HFFc6 (cell line): Measurements from ENCODE around the gene KRTAP20-4. TPM values are rescaled to one million over a fixed set of nuclear protein-coding genes. Genes with fewer than 3 reads are reported as not detected.

Experiments used
- DNase-seq: peaks from one replicate; pipeline ENCODE4 v3.0.0-alpha.2; 2018
- H3K27ac Mint-ChIP-seq: 2 replicates; pipeline ENCODE4 v1.8.0; 2020; ENCODE audit warnings: mild to moderate bottlenecking, mixed read lengths
- H3K27me3 Mint-ChIP-seq: 2 replicates; pipeline ENCODE4 v1.8.0; 2021; ENCODE audit warnings: mild to moderate bottlenecking, moderate library complexity, mixed read lengths; ENCODE audit not compliant: insufficient read depth
- H3K36me3 Mint-ChIP-seq: 2 replicates; pipeline ENCODE4 v1.8.0; 2021; ENCODE audit warnings: low read depth, mixed read lengths
- H3K4me1 Mint-ChIP-seq: 2 replicates; pipeline ENCODE4 v1.8.0; 2020; ENCODE audit warnings: low read depth, mixed read lengths
- H3K4me3 Mint-ChIP-seq: 2 replicates; pipeline ENCODE4 v1.8.0; 2020; ENCODE audit warnings: mild to moderate bottlenecking, moderate library complexity, mixed read lengths
- H3K9me3 Mint-ChIP-seq: 2 replicates; pipeline ENCODE4 v1.8.0; 2020; ENCODE audit warnings: mild to moderate bottlenecking, mixed read lengths
- total RNA-seq, 6 experiments: library from RNA; stranded (reverse); fragmentation: NEBNext Ultra II Directional; extraction: Animal tissue kit (Norgen Biotek cat#: 25700); gene quantifications; 2 replicates in 1 of 6; 3 replicates in 5 of 6; pipeline ENCODE4 v1.2.3, GENCODE V29; 2021
- TF ChIP-seq, protein P1 (sequence below): fragments of 200-600 bp; sonication (generic); IDR thresholded peaks from 2 replicates; pipeline ENCODE4 v1.5.0; 2021; ENCODE audit warnings: antibody characterized with exemption, mild to moderate bottlenecking

KRTAP20-4 gene
- total RNA-seq, 6 experiments from 2014 or later, result not detected

DNA sequence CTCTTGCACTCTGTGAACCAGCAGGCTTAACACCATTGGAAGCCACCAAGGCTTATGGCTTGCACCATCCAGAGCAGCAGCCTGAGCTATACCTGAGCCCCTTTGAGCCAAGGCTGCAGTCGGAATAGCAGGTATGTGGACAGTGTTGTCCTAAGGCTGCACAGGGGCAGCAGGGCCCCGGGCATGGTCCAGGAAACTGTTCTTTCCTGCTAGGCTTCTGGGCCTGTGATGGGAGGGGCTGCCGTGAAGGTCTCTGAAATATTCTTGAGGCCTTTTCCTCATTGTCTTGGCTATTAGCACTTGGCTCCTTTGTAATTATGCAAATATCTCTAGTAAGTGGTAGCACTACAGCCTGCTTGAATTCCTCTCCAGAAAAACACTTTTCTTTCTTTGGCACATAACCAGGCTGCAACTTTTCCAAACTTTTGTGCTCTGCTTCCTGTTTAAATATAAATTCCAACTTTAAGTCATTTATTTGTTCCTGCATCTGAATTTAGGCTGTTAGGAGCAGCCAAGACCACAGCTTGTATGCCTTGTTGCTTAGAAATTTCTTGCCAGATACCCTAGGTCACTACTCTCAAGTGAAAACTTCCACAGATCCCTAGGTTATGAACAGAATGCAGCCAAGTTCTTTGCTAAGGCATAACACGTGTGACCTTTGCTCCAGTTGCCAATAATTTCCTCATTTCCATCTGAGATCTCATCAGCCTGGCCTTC, 5.2 kb downstream of the KRTAP20-4 start:
- Mint-ChIP-seq H3K27me3 (no peaks in the 10 kb centered on the region), H3K36me3 (peaks cover 4% of the 10 kb centered on the region), H3K27ac (no peak overlapping the region), H3K9me3 (peaks cover 61% of the 10 kb centered on the region), H3K4me1 (no peaks in the 10 kb centered on the region), H3K4me3 (no peak overlapping the region)
- no peak for DNase-seq
- TF ChIP-seq, protein P1, sequence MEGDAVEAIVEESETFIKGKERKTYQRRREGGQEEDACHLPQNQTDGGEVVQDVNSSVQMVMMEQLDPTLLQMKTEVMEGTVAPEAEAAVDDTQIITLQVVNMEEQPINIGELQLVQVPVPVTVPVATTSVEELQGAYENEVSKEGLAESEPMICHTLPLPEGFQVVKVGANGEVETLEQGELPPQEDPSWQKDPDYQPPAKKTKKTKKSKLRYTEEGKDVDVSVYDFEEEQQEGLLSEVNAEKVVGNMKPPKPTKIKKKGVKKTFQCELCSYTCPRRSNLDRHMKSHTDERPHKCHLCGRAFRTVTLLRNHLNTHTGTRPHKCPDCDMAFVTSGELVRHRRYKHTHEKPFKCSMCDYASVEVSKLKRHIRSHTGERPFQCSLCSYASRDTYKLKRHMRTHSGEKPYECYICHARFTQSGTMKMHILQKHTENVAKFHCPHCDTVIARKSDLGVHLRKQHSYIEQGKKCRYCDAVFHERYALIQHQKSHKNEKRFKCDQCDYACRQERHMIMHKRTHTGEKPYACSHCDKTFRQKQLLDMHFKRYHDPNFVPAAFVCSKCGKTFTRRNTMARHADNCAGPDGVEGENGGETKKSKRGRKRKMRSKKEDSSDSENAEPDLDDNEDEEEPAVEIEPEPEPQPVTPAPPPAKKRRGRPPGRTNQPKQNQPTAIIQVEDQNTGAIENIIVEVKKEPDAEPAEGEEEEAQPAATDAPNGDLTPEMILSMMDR, result no peak

DNA sequence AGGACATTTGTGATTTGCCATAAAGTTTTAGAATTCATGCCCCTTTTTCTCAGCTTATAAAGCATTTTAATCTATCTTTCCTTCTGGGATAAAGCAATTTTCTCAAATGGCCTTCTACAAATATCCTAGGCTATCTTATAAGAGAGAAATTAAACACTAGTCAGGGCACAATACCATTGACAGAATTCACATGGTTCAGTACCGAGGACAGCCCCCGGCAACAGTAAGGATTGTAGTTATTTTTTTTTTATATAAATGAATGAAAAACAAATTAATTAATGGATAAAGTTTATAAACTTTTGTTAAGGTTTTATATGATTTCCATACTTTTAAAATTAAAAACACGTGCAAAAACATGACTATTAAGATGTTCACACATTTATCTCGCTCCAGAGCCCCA, 7.7 kb downstream of the KRTAP20-4 start:
- peaks cover 12% of the 10 kb centered on the region for H3K36me3 Mint-ChIP-seq

DNA sequence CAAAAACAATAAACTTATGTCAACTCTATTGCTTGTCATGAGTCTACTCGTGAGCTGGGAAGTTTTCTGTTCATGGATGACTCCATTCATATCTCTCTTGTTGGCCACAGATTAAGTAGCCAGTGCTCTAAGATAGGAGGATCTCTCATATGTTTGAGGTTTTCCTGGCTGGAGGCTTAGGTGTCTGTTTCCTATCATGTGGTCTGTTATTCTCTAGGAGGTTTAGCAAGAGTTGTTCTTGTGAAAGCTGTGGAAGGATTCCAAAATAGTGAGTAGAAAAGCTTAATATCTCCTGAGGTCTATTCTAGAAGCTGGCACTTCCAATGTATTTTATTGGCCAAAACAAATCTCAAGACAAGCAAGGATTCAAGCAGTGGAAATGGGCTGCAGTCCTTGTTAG, 8.8 kb downstream of the KRTAP20-4 start:
- H3K27ac Mint-ChIP-seq, result no peak overlapping the region
- peaks cover 11% of the 10 kb centered on the region for H3K36me3 Mint-ChIP-seq
- TF ChIP-seq, protein P1, result no peak
- no peak overlapping the region for H3K4me3 Mint-ChIP-seq
- peaks cover 1% of the 10 kb centered on the region; the same call in 1 of the 2 replicates for H3K27me3 Mint-ChIP-seq
- no peaks in the 10 kb centered on the region for H3K4me1 Mint-ChIP-seq
- H3K9me3 Mint-ChIP-seq, result peaks cover 65% of the 10 kb centered on the region
- no peak for DNase-seq

More for the DNA sequence above, 7.7 kb downstream of the KRTAP20-4 start:
- H3K27me3 Mint-ChIP-seq, result peaks cover 1% of the 10 kb centered on the region; the same call in 1 of the 2 replicates
- no peak for DNase-seq
- no peak overlapping the region for H3K27ac Mint-ChIP-seq
- H3K9me3 Mint-ChIP-seq, result peaks cover 69% of the 10 kb centered on the region
- no peaks in the 10 kb centered on the region for H3K4me1 Mint-ChIP-seq
- H3K4me3 Mint-ChIP-seq, result no peak overlapping the region
- TF ChIP-seq, protein P1, result no peak

DNA sequence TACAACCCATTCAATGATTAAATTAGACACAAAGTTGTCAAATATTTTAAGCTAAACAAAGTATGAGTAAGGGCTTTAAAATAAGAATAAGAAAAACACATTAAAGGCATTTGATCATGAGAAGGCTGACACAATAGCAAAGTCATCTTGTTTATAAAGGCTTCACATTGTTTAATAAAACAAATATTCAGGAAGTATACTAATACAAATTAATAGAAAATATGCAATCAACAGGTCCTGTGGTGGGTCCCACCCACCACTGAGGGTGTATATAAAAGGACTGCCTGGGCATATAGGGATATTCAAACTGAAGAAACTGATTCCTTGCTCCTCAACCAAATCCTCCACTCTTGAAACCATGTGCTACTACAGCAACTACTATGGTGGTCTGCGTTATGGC, 14.5 kb downstream of the KRTAP20-4 start, which contains the start of gene KRTAP20-2:
Gene KRTAP20-2, plus strand, starts transcription at position 301 of the 400 bp plus-strand sequence. Its CDS starts 58 bp downstream, at position 359.
- no peak for DNase-seq
- TF ChIP-seq, protein P1, result no peak
- Mint-ChIP-seq H3K27me3 (peaks cover 1% of the 10 kb centered on the region; the same call in 1 of the 2 replicates), H3K9me3 (peaks cover 61% of the 10 kb centered on the region), H3K36me3 (peaks cover 8% of the 10 kb centered on the region; the same call in 1 of the 2 replicates), H3K4me3 (no peak within 1 kb of the TSS), H3K27ac (no peak within 1 kb of the TSS), H3K4me1 (no peaks in the 10 kb centered on the region)

DNA sequence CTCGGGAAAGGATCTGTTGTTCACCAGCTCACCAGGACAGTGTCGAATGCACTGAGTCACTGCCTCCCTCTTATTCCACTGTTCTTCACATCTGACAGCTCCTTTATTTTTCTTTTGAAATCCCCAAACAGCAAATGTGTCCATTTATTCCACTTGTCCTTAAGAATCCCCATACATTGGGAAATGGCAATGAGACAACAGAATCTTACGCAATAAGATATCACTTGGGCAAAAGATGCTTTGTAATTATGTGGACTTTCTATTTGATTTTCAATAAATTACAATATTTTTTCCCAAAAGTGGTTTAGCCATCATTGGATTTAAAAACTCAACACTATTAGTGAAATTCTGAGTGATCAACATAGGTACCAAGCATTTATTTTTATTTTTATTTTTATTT, 18.3 kb downstream of the KRTAP20-4 start:
- TF ChIP-seq, protein P1, result no peak
- no peaks in the 10 kb centered on the region for H3K4me1 Mint-ChIP-seq
- no peak overlapping the region for H3K4me3 Mint-ChIP-seq
- H3K27me3 Mint-ChIP-seq, result no peaks in the 10 kb centered on the region
- DNase-seq, result no peak
- no peak overlapping the region for H3K27ac Mint-ChIP-seq
- no peaks in the 10 kb centered on the region for H3K36me3 Mint-ChIP-seq
- peaks cover 53% of the 10 kb centered on the region for H3K9me3 Mint-ChIP-seq
